GM12875 (cell line): ENCODE data around the gene FCN2.
"Not testable (repeated sequence)": the region's sequence is repeated elsewhere in the genome, so short reads cannot be mapped to it uniquely, and the experiment has no call there.

Source experiments
- H3K4me3 ChIP-seq: one replicate; pipeline ENCODE4 v1.5.1; 2011; ENCODE audit warnings: low read depth, low read length, control low read depth
- CTCF ChIP-seq: IDR thresholded peaks from 2 replicates; pipeline ENCODE4 v1.5.1; 2011; ENCODE audit warnings: low read depth, mild to moderate bottlenecking, control low read depth, inconsistent platforms, low read length, moderate library complexity, borderline replicate concordance; ENCODE audit not compliant: insufficient read depth

Gene FCN2

DNA sequence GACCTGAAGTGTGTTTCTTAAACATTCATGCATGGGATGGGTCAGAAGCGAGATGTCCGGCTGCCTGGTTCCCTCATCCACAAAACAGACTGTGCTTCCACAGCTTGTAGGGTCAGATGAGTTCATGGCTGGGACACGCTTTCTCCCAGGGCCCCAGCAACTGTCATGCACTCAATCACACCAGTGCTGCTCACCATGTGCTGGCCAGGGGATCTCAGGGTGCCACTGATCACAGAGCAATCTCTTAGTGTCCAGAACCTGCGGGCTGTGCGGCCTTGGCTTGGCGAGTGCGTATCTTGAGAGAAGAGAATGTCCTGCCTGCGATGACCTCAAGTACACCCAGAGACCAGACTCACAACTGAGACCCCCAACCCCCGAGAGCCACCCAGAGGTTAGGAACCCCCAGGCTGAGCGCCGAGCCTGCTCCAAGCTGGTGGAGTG, 26.0 kb upstream of the FCN2 start:
- TF ChIP-seq CTCF, result no peak
- H3K4me3 ChIP-seq, result no peak overlapping the region

GRCh38 chr9:134855231-134855899, 25.2 kb upstream of the FCN2 start:
- no peak for TF ChIP-seq CTCF
- no peak overlapping the region for H3K4me3 ChIP-seq

- H3K4me3 ChIP-seq, result no peak overlapping the region
- no peak for TF ChIP-seq CTCF
These were observed 24.7 kb upstream of the FCN2 start for GRCh38 chr9:134855900-134856377.

GRCh38 chr9:134857451-134857850, 23.2 kb upstream of the FCN2 start:
- not testable (repeated sequence) for H3K4me3 ChIP-seq

GRCh38 chr9:134858051-134858841, 22.4 kb upstream of the FCN2 start:
- TF ChIP-seq CTCF, result peak; percentile 37; the same call in 1 of the 2 replicates
- H3K4me3 ChIP-seq, result no peak overlapping the region

- no peak overlapping the region for H3K4me3 ChIP-seq
- TF ChIP-seq CTCF, result no peak
These were observed 20.1 kb upstream of the FCN2 start for GRCh38 chr9:134860510-134860909.

- TF ChIP-seq CTCF, result no peak
- no peak overlapping the region for H3K4me3 ChIP-seq
These were observed 18.8 kb upstream of the FCN2 start for GRCh38 chr9:134861595-134862334.
